Gastroesophageal sphincter (tissue), 4 donors: ENCODE measurements around the gene PDCD5. TPM values are rescaled to one million over a fixed set of nuclear protein-coding genes. Genes with fewer than 3 reads are reported as not detected.
A peak's percentile ranks its signal among the peaks of the same experiment; 100 is the strongest.
"Not testable (repeated sequence)": the region's sequence is repeated elsewhere in the genome, so short reads cannot be mapped to it uniquely, and the experiment has no call there.

ENCODE experiments used
- ATAC-seq: fragments of 150-250 bp; one replicate; pipeline ENCODE4 v1.9.1; 2016; ENCODE audit warnings: mild to moderate bottlenecking, moderate library complexity
- H3K27ac ChIP-seq, 4 donors: fragments of 200-600 bp; sonication (generic) in 3 of 4; 1 replicate in 3 of 4; 2 replicates in 1 of 4; pipeline ENCODE4 v1.5.1; 2016 to 2019
- H3K27me3 ChIP-seq: fragments of 200-600 bp; sonication (generic); one replicate; pipeline ENCODE4 v1.5.1; 2019
- H3K36me3 ChIP-seq, 2 donors: fragments of 200-600 bp; sonication (generic); one replicate each; pipeline ENCODE4 v1.5.1; 2019; ENCODE audit warnings: control low read depth in 1 of 2
- H3K4me1 ChIP-seq, 3 donors: fragments of 200-600 bp; sonication (generic); 1 replicate in 2 of 3; 2 replicates in 1 of 3; pipeline ENCODE4 v1.5.1; 2016 to 2019; ENCODE audit warnings: control low read depth in 2 of 3
- H3K4me3 ChIP-seq, 2 donors: fragments of 200-600 bp; sonication (generic); one replicate each; pipeline ENCODE4 v1.5.1; 2019; ENCODE audit warnings: mild to moderate bottlenecking in 1 of 2, moderate library complexity in 1 of 2
- H3K9me3 ChIP-seq, 3 donors: fragments of 200-600 bp; sonication (generic); one replicate each; pipeline ENCODE4 v1.5.1; 2017 to 2019; ENCODE audit warnings: control low read depth in 2 of 3
- EP300 ChIP-seq: sonication (generic); formaldehyde crosslinking; IDR thresholded peaks from one replicate; pipeline ENCODE4 v1.6.1; 2017; ENCODE audit warnings: antibody characterized with exemption, mild to moderate bottlenecking
- POLR2A ChIP-seq, 2 donors: fragments of 450-650 bp; IDR thresholded peaks; one replicate each; pipeline ENCODE4 v1.6.1; 2017; ENCODE audit warnings: antibody characterized with exemption in 2 of 2, mild to moderate bottlenecking in 2 of 2, moderate library complexity in 1 of 2
- POLR2AphosphoS5 ChIP-seq: sonication (generic); formaldehyde crosslinking; IDR thresholded peaks from one replicate; pipeline ENCODE4 v1.6.1; 2017; ENCODE audit warnings: antibody characterized with exemption
- WGBS, 2 donors: methylation state at CpG; one replicate each; pipeline ENCODE4 v1.1.5; 2018; ENCODE audit warnings: low coverage in 1 of 2; 5-methylcytosine and 5-hydroxymethylcytosine counted together
- total RNA-seq, 4 donors: library from RNA; depleted of rRNA; stranded (reverse); fragments of >200 nt; gene quantifications; one replicate each; pipeline ENCODE4 v1.1.0, GENCODE V29; 2016
- TF ChIP-seq, protein P1 (sequence below), 4 experiments: fragments of 200-600 bp in 2 of 4; fragments of 450-650 bp in 2 of 4; sonication (generic) in 1 of 4; IDR thresholded peaks; one replicate each; pipeline ENCODE4 v1.5.1; 2017 to 2019; ENCODE audit warnings: antibody characterized with exemption in 4 of 4, mild to moderate bottlenecking in 2 of 4, moderate library complexity in 2 of 4

The PDCD5 gene
- total RNA-seq, 4 donors from 2014 or later = 115 to 197 (median 132) TPM

DNA sequence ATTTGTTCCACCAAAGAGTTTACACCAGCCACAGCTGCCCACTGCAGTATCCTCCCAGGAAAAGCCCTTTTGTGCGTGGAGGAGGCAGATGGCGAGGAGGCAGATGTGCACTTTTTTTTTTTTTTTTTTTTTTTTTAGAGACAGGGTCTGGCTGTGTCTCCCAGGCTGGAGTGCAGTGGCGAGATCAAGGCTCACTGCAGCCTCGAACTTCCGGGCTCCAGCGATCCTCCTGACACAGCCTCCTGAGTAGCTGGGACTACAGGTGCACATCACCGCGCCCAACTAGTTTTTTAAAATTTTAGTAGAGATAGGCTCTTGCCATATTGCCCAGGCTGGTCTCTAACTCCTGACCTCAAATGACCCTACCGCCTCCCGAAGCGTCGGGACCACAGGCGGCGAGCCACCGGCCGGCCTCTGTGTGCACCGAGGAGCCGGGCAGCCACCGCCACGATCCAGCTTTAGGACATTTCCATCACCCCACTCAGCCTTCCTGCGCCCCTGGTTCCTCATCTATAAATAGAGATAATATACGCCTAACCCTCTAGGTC lies 563 bp upstream of the PDCD5 start:
- H3K4me1 ChIP-seq = peaks cover 0 to 37% (median 7%) of the 10 kb centered on the region in 3 donors
- ATAC-seq = peak; percentile 23
- H3K27me3 ChIP-seq = no peaks in the 10 kb centered on the region
- no peaks in the 10 kb centered on the region for H3K9me3 ChIP-seq
- peak overlapping the region in 3 of 4 donors; percentile 89 to 93 (median 91) for H3K27ac ChIP-seq
- peaks cover 0 to 25% of the 10 kb centered on the region in 2 donors for H3K36me3 ChIP-seq
- H3K4me3 ChIP-seq = peak overlapping the region; percentile 82 to 99
- TF ChIP-seq POLR2AphosphoS5 = no peak
- TF ChIP-seq, protein P1, sequence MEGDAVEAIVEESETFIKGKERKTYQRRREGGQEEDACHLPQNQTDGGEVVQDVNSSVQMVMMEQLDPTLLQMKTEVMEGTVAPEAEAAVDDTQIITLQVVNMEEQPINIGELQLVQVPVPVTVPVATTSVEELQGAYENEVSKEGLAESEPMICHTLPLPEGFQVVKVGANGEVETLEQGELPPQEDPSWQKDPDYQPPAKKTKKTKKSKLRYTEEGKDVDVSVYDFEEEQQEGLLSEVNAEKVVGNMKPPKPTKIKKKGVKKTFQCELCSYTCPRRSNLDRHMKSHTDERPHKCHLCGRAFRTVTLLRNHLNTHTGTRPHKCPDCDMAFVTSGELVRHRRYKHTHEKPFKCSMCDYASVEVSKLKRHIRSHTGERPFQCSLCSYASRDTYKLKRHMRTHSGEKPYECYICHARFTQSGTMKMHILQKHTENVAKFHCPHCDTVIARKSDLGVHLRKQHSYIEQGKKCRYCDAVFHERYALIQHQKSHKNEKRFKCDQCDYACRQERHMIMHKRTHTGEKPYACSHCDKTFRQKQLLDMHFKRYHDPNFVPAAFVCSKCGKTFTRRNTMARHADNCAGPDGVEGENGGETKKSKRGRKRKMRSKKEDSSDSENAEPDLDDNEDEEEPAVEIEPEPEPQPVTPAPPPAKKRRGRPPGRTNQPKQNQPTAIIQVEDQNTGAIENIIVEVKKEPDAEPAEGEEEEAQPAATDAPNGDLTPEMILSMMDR (IDR thresholded peaks at IDR 0.05) = no peak
- no peak for TF ChIP-seq POLR2A (IDR thresholded peaks at IDR 0.05)
- TF ChIP-seq EP300 = no peak
- 26 to 40% methylated on average over 3 to 4 of the region's 22 CpGs for WGBS, 2 donors

DNA sequence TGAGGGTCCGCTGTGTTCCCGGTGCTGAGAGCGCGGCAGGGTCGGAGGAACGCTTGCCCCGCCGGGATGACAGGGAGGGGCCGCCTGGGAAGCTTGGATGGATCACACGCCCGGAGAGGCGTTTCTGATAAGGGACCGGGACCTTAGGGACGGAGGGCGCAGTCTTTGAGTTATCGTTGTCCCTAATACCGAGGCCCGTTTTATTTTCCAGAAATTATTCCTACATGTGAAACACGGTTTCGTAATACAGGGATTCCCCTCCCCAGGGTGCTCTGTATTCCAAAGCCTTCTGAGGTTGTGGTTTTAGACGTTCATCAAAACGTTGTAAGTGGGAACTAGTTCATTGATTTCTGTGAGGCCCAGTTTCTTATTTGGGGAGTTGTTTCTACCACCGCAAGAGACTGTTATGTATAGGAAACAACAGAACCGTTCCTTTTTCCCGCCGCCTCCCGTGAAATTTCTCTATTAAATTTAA lies 752 bp downstream of the PDCD5 start:
- no peak for ATAC-seq
- no peaks in the 10 kb centered on the region for H3K27me3 ChIP-seq
- TF ChIP-seq, protein P1 (IDR thresholded peaks at IDR 0.05) = no peak
- TF ChIP-seq EP300 = no peak
- TF ChIP-seq POLR2AphosphoS5 = no peak
- no peak for TF ChIP-seq POLR2A (IDR thresholded peaks at IDR 0.05)
- H3K9me3 ChIP-seq = no peaks in the 10 kb centered on the region
- H3K36me3 ChIP-seq = peaks cover 4 to 38% of the 10 kb centered on the region in 2 donors
- peak overlapping the region; percentile 82 to 99 for H3K4me3 ChIP-seq
- H3K27ac ChIP-seq = peak overlapping the region; percentile 80 to 93 (median 90)
- H3K4me1 ChIP-seq = peaks cover 0 to 37% (median 7%) of the 10 kb centered on the region in 3 donors
- WGBS, 2 donors = 2 to 8% methylated on average over 8 to 12 of the region's 27 CpGs

DNA sequence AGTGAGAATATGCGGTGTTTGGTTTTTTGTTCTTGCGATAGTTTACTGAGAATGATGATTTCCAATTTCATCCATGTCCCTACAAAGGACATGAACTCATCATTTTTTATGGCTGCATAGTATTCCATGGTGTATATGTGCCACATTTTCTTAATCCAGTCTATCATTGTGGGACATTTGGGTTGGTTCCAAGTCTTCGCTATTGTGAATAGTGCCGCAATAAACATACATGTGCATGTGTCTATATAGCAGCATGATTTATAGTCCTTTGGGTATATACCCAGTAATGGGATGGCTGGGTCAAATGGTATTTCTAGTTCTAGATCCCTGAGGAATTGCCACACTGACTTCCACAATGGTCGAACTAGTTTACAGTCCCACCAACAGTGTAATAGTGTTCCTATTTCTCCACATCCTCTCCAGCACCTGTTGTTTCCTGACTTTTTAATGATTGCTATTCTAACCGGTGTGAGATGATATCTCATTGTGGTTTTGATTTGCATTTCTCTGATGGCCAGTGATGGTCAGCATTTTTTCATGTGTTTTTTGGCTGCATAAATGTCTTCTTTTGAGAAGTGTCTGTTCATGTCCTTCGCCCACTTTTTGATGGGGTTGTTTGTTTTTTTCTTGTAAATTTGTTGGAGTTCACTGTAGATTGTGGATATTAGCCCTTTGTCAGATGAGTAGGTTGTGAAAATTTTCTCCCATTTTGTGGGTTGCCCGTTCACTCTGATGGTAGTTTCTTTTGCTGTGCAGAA lies 6.9 kb downstream of the PDCD5 start:
- peaks cover 4 to 58% of the 10 kb centered on the region in 2 donors for H3K36me3 ChIP-seq
- not testable (repeated sequence) for ATAC-seq
- 92% methylated on average over 2 to 3 of the region's 8 CpGs for WGBS, 2 donors

DNA sequence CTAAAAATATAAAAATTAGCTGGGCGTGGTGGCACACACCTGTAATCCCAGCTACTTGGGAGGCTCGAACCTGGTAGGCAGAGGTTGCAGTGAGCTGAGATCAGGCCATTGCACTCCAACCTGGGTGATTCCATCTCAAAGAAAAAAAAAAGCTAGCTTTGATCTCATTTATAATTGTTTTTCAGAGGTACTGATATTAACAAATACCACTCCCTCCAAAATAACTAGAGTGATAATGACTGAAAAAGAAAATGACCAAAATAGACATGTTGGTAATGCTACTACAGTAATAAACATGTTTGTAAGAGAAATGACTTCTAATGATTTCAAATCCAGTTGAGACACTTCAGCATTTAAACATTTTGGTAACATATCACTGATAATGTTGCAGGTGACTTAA lies 13.0 kb downstream of the PDCD5 start:
- peaks cover 3 to 70% of the 10 kb centered on the region in 2 donors for H3K36me3 ChIP-seq

More for the DNA sequence above, 6.9 kb downstream of the PDCD5 start:
- H3K9me3 ChIP-seq, H3K27ac ChIP-seq, H3K27me3 ChIP-seq, H3K4me3 ChIP-seq: not testable (repeated sequence)
- peaks cover 0 to 18% (median 0%) of the 10 kb centered on the region in 3 donors for H3K4me1 ChIP-seq

DNA sequence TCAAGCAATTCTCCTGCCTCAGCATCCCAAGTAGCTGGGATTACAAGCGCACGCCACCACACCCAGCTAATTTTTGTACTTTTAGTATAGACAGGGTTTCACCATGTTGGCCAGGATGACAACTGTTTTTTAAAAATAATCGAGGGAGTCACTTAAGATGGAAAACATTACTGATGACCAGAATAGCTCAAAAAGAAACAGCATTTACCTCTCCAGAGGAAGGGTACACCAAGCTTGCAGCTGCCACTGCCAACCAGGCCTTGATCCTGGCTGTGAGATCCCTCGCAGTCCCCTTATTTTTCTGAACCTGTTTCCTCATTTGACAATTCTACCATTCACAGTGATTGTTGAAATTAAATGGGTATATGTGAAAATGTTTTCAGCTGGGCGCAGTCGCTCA lies 14.5 kb downstream of the PDCD5 start:
- peaks cover 3 to 84% of the 10 kb centered on the region in 2 donors for H3K36me3 ChIP-seq
- ATAC-seq = no peak
- no peaks in the 10 kb centered on the region for H3K27me3 ChIP-seq
- no peak overlapping the region for H3K27ac ChIP-seq
- WGBS, 2 donors = 86 to 98% methylated on average over 5 to 6 of the region's 6 CpGs
- H3K4me3 ChIP-seq = no peak overlapping the region
- peaks cover 0 to 6% (median 0%) of the 10 kb centered on the region in 3 donors for H3K4me1 ChIP-seq
- TF ChIP-seq, protein P1 (IDR thresholded peaks at IDR 0.05) = no peak
- TF ChIP-seq POLR2A (IDR thresholded peaks at IDR 0.05) = no peak
- TF ChIP-seq EP300 = no peak
- no peak for TF ChIP-seq POLR2AphosphoS5
- H3K9me3 ChIP-seq = no peaks in the 10 kb centered on the region

More for the DNA sequence above, 13.0 kb downstream of the PDCD5 start:
- no peak overlapping the region for H3K4me3 ChIP-seq
- H3K9me3 ChIP-seq = no peaks in the 10 kb centered on the region
- H3K4me1 ChIP-seq = no peaks in the 10 kb centered on the region
- no peak overlapping the region for H3K27ac ChIP-seq
- WGBS, 2 donors = 93 to 100% methylated on average over 2 of the region's 2 CpGs
- TF ChIP-seq EP300 (no peak), POLR2A (IDR thresholded peaks at IDR 0.05) (no peak), POLR2AphosphoS5 (no peak)
- TF ChIP-seq, protein P1 (IDR thresholded peaks at IDR 0.05) = no peak
- no peak for ATAC-seq
- H3K27me3 ChIP-seq = no peaks in the 10 kb centered on the region
